Loucy (cell line): ENCODE measurements around the gene LKAAEAR1.
A peak's percentile ranks its signal among the peaks of the same experiment; 100 is the strongest.

ENCODE experiments used
- H2AFZ ChIP-seq: fragments of 200-600 bp; sonication (generic); 2 replicates; pipeline ENCODE4 v1.6.0; 2016; ENCODE audit warnings: antibody characterized with exemption, mild to moderate bottlenecking, low read length, moderate library complexity
- H3F3A ChIP-seq: fragments of 200-600 bp; 2 replicates; pipeline ENCODE4 v1.6.0; 2016; ENCODE audit warnings: antibody characterized with exemption, low read depth, mild to moderate bottlenecking
- H3K27me3 ChIP-seq: fragments of 200-600 bp; sonication (generic); 2 replicates; pipeline ENCODE4 v1.6.1; 2014; ENCODE audit warnings: low read length, mild to moderate bottlenecking; ENCODE audit not compliant: insufficient read depth, poor library complexity, severe bottlenecking
- H3K36me3 ChIP-seq: fragments of 200-600 bp; sonication (generic); 2 replicates; pipeline ENCODE4 v1.6.1; 2016; ENCODE audit warnings: low read length; ENCODE audit not compliant: insufficient read depth
- H3K4me1 ChIP-seq: fragments of 200-600 bp; sonication (generic); 2 replicates; pipeline ENCODE4 v1.5.1; 2014; ENCODE audit warnings: low read length, mild to moderate bottlenecking; ENCODE audit not compliant: insufficient read depth, poor library complexity, severe bottlenecking
- H3K4me2 ChIP-seq: fragments of 200-600 bp; sonication (generic); 2 replicates; pipeline ENCODE4 v1.6.0; 2014; ENCODE audit warnings: antibody characterized with exemption, low read length, low read depth, mild to moderate bottlenecking; ENCODE audit not compliant: poor library complexity, severe bottlenecking
- H3K4me3 ChIP-seq: fragments of 200-600 bp; sonication (generic); 2 replicates; pipeline ENCODE4 v1.5.1; 2014; ENCODE audit warnings: low read length, mild to moderate bottlenecking, mixed read lengths; ENCODE audit not compliant: poor library complexity, severe bottlenecking
- H3K79me2 ChIP-seq: fragments of 200-600 bp; sonication (generic); 2 replicates; pipeline ENCODE4 v1.6.1; 2014; ENCODE audit warnings: low read length; ENCODE audit not compliant: insufficient read depth
- H3K9ac ChIP-seq: fragments of 200-600 bp; sonication (generic); 2 replicates; pipeline ENCODE4 v1.6.0; 2014; ENCODE audit warnings: mild to moderate bottlenecking, low read depth, low read length, moderate library complexity; ENCODE audit not compliant: poor library complexity, severe bottlenecking
- H3K9me2 ChIP-seq: fragments of 200-600 bp; sonication (generic); replicated peaks from 2 replicates; pipeline ENCODE4 v1.6.1; 2016; ENCODE audit warnings: low read depth, low read length, mixed read lengths
- H3K9me3 ChIP-seq: fragments of 200-600 bp; sonication (generic); 2 replicates; pipeline ENCODE4 v1.6.1; 2014; ENCODE audit warnings: mild to moderate bottlenecking, antibody characterized with exemption, low read length, low read depth; ENCODE audit not compliant: insufficient read depth
- H4K20me1 ChIP-seq: fragments of 200-600 bp; sonication (generic); 2 replicates; pipeline ENCODE4 v1.6.0; 2014; ENCODE audit warnings: antibody characterized with exemption, low read length, mild to moderate bottlenecking; ENCODE audit not compliant: insufficient read depth, poor library complexity, severe bottlenecking
- CTCF ChIP-seq: fragments of 200-600 bp; sonication (generic); conservative IDR thresholded peaks from 2 replicates; pipeline ENCODE4 v1.5.1; 2014; ENCODE audit warnings: mild to moderate bottlenecking, antibody characterized with exemption, low read length
- EZH2phosphoT487 ChIP-seq: fragments of 200-600 bp; IDR thresholded peaks from 2 replicates; pipeline ENCODE4 v1.6.1; 2018; ENCODE audit warnings: antibody characterized with exemption, mild to moderate bottlenecking, moderate library complexity, borderline replicate concordance

Gene LKAAEAR1

GRCh38 chr20:64099880-64100565 is 15.8 kb upstream of the LKAAEAR1 start:
- no peaks in the 10 kb centered on the region for H3K79me2 ChIP-seq
- no peaks in the 10 kb centered on the region for H3K27me3 ChIP-seq
- no peak overlapping the region for H3K4me3 ChIP-seq
- H3K4me1 ChIP-seq = peaks cover 23% of the 10 kb centered on the region
- no peak overlapping the region for H2AFZ ChIP-seq
- H3F3A ChIP-seq = no peaks in the 10 kb centered on the region
- no peaks in the 10 kb centered on the region for H3K9me2 ChIP-seq
- peak overlapping the region; percentile 15 for H3K4me2 ChIP-seq
- no peaks in the 10 kb centered on the region for H4K20me1 ChIP-seq
- no peak overlapping the region for H3K9ac ChIP-seq
- no peaks in the 10 kb centered on the region for H3K36me3 ChIP-seq
- H3K9me3 ChIP-seq = no peaks in the 10 kb centered on the region
- TF ChIP-seq CTCF = no peak
- no peak for TF ChIP-seq EZH2phosphoT487

DNA sequence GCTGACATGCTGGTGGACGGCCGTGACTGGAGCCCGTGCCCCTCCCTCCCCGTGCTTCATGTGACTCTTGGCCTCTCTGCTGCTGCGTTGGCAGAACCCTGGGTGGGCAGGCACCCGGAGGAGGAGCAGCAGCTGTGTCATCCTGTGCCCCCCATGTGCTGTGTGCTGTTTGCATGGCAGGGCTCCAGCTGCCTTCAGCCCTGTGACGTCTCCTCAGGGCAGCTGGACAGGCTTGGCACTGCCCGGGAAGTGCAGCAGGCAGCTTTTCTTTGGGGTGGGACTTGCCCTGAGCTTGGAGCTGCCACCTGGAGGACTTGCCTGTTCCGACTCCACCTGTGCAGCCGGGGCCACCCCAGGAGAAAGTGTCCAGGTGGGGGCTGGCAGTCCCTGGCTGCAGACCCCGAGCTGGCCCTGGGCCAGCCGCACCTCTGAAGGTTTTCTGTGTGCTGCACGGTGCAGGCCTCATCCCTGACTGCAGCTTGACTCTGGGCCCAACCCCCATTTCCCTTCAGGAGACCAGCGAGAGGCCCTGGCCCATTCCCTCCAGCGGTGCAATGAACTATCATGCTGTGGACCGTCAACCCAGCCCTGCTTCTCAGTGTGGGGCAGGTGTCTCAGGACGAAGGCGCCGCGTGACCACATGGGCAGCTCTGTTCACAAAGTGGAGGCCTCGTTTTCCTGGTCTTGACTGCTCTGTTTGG is 15.0 kb upstream of the LKAAEAR1 start:
- no peaks in the 10 kb centered on the region for H3K36me3 ChIP-seq
- H3K79me2 ChIP-seq = no peaks in the 10 kb centered on the region
- no peak overlapping the region for H3K9ac ChIP-seq
- no peaks in the 10 kb centered on the region for H3K9me2 ChIP-seq
- H3K27me3 ChIP-seq = no peaks in the 10 kb centered on the region
- no peak overlapping the region for H2AFZ ChIP-seq
- H3K4me1 ChIP-seq = peaks cover 23% of the 10 kb centered on the region
- H3K9me3 ChIP-seq = no peaks in the 10 kb centered on the region
- TF ChIP-seq CTCF (no peak), EZH2phosphoT487 (no peak)
- no peaks in the 10 kb centered on the region for H3F3A ChIP-seq
- H3K4me2 ChIP-seq = no peak overlapping the region
- H3K4me3 ChIP-seq = no peak overlapping the region
- no peaks in the 10 kb centered on the region for H4K20me1 ChIP-seq

DNA sequence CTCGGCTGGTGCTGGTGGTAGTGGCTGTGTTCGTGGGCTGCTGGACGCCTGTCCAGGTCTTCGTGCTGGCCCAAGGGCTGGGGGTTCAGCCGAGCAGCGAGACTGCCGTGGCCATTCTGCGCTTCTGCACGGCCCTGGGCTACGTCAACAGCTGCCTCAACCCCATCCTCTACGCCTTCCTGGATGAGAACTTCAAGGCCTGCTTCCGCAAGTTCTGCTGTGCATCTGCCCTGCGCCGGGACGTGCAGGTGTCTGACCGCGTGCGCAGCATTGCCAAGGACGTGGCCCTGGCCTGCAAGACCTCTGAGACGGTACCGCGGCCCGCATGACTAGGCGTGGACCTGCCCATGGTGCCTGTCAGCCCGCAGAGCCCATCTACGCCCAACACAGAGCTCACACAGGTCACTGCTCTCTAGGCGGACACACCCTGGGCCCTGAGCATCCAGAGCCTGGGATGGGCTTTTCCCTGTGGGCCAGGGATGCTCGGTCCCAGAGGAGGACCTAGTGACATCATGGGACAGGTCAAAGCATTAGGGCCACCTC is 14.3 kb upstream of the LKAAEAR1 start:
- Histone ChIP-seq H3K9me2 (no peaks in the 10 kb centered on the region), H3K9me3 (no peaks in the 10 kb centered on the region), H4K20me1 (no peaks in the 10 kb centered on the region), H3K9ac (no peak overlapping the region), H3K36me3 (no peaks in the 10 kb centered on the region), H3K27me3 (no peaks in the 10 kb centered on the region), H3F3A (no peaks in the 10 kb centered on the region), H2AFZ (no peak overlapping the region), H3K79me2 (no peaks in the 10 kb centered on the region), H3K4me1 (peaks cover 23% of the 10 kb centered on the region), H3K4me2 (no peak overlapping the region), H3K4me3 (no peak overlapping the region)
- no peak for TF ChIP-seq CTCF
- TF ChIP-seq EZH2phosphoT487 = no peak
